ENCODE results near the gene SSTR5.

The SSTR5 gene

GRCh38 chr16:1101573-1102332, 29.2 kb downstream of the SSTR5 start:
- H3K4me3 ChIP-seq (ENCODE audit: low read depth, low read length), result no peak overlapping the region
- in situ Hi-C loops (cut with HindIII; ENCODE audit: low sequenced_read_pairs), result no loop called here
- DNase-seq (ENCODE audit: low read depth, low spot score), result no peak
- TF ChIP-seq, protein P1, sequence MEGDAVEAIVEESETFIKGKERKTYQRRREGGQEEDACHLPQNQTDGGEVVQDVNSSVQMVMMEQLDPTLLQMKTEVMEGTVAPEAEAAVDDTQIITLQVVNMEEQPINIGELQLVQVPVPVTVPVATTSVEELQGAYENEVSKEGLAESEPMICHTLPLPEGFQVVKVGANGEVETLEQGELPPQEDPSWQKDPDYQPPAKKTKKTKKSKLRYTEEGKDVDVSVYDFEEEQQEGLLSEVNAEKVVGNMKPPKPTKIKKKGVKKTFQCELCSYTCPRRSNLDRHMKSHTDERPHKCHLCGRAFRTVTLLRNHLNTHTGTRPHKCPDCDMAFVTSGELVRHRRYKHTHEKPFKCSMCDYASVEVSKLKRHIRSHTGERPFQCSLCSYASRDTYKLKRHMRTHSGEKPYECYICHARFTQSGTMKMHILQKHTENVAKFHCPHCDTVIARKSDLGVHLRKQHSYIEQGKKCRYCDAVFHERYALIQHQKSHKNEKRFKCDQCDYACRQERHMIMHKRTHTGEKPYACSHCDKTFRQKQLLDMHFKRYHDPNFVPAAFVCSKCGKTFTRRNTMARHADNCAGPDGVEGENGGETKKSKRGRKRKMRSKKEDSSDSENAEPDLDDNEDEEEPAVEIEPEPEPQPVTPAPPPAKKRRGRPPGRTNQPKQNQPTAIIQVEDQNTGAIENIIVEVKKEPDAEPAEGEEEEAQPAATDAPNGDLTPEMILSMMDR (IDR thresholded peaks at IDR 0.05; ENCODE audit: low read depth, low read length), result no peak

DNA sequence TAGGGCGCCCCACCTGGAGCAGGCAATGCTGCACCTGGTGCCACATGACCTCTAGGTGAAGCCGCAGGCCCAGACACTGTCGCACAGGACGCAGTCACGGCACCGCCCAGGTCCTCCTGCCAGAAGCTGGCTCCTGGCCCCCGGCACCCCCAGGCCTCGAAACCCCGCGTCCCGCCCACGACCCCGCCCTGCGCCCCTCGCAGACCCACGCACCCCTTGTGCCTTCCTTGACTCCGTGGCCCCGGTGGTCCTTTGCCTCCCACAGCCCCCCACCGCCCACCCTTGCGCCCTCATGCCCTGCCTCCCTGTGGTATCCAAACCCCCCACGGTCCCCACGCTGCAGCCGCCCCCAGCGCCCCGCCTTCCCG, 29.8 kb downstream of the SSTR5 start:
- in situ Hi-C loops (cut with HindIII; ENCODE audit: low sequenced_read_pairs), result no loop called here
- H3K4me3 ChIP-seq (ENCODE audit: low read depth, low read length), result no peak overlapping the region
- no peak for DNase-seq (ENCODE audit: low read depth, low spot score)
- TF ChIP-seq, protein P1 (IDR thresholded peaks at IDR 0.05; ENCODE audit: low read depth, low read length), result no peak

- DNase-seq (ENCODE audit: low read depth, low spot score), result no peak
- H3K4me3 ChIP-seq (ENCODE audit: low read depth, low read length), result no peak overlapping the region
- TF ChIP-seq, protein P1 (IDR thresholded peaks at IDR 0.05; ENCODE audit: low read depth, low read length), result peak; percentile 57
- in situ Hi-C loops (cut with HindIII; ENCODE audit: low sequenced_read_pairs), result no loop called here
Measured at GRCh38 chr16:1102921-1103635, 30.5 kb downstream of the SSTR5 start.

- TF ChIP-seq, protein P1 (IDR thresholded peaks at IDR 0.05; ENCODE audit: low read depth, low read length), result no peak
- no peak for DNase-seq (ENCODE audit: low read depth, low spot score)
- in situ Hi-C loops (cut with HindIII; ENCODE audit: low sequenced_read_pairs), result no loop called here
- no peak overlapping the region for H3K4me3 ChIP-seq (ENCODE audit: low read depth, low read length)
Measured at GRCh38 chr16:1103636-1103980, 31.1 kb downstream of the SSTR5 start.

GRCh38 chr16:1105888-1106620, 33.5 kb downstream of the SSTR5 start:
- H3K4me3 ChIP-seq (ENCODE audit: low read depth, low read length), result no peak overlapping the region
- in situ Hi-C loops (cut with HindIII; ENCODE audit: low sequenced_read_pairs), result no loop called here
- peak; percentile 30 for DNase-seq (ENCODE audit: low read depth, low spot score)
- TF ChIP-seq, protein P1 (IDR thresholded peaks at IDR 0.05; ENCODE audit: low read depth, low read length), result peak; percentile 89

- in situ Hi-C loops (cut with HindIII; ENCODE audit: low sequenced_read_pairs), result no loop called here
- no peak for DNase-seq (ENCODE audit: low read depth, low spot score)
- no peak overlapping the region for H3K4me3 ChIP-seq (ENCODE audit: low read depth, low read length)
- TF ChIP-seq, protein P1 (IDR thresholded peaks at IDR 0.05; ENCODE audit: low read depth, low read length), result no peak
Measured at GRCh38 chr16:1106659-1107058, 34.1 kb downstream of the SSTR5 start.

Data from astrocyte of the spinal cord (primary cell).